NCI-H146 treated with DMSO at 0.1 percent for 48 hours (cell line): ENCODE measurements around the gene IFI27L2.
A peak's percentile ranks its signal among the peaks of the same experiment; 100 is the strongest.

ENCODE experiments used
- DNase-seq: peaks from one replicate; lab custom pipeline; 2025; ENCODE audit not compliant: unreplicated experiment; lab: John Stamatoyannopoulos, UW

IFI27L2 gene

GRCh38 chr14:94103554-94104150, 25.8 kb downstream of the IFI27L2 start:
- no peak for DNase-seq

- DNase-seq: no peak
These were observed 26.5 kb downstream of the IFI27L2 start for GRCh38 chr14:94102768-94103482.

GRCh38 chr14:94101748-94102147, 27.7 kb downstream of the IFI27L2 start:
- no peak for DNase-seq

- DNase-seq: no peak
These were observed 28.6 kb downstream of the IFI27L2 start for GRCh38 chr14:94100847-94101246.

GRCh38 chr14:94099006-94099405, 30.4 kb downstream of the IFI27L2 start:
- no peak for DNase-seq

- DNase-seq: no peak
These were observed 30.9 kb downstream of the IFI27L2 start for GRCh38 chr14:94098326-94098992.

- no peak for DNase-seq
These were observed 32.3 kb downstream of the IFI27L2 start for GRCh38 chr14:94097091-94097490.

GRCh38 chr14:94093418-94093817, 36.0 kb downstream of the IFI27L2 start:
- no peak for DNase-seq

- DNase-seq: no peak
These were observed 39.9 kb downstream of the IFI27L2 start for GRCh38 chr14:94089479-94089878.

GRCh38 chr14:94088516-94088915, 40.9 kb downstream of the IFI27L2 start:
- no peak for DNase-seq

- DNase-seq: no peak
These were observed 41.5 kb downstream of the IFI27L2 start for GRCh38 chr14:94087891-94088290.

- DNase-seq: no peak
These were observed 48.0 kb downstream of the IFI27L2 start for GRCh38 chr14:94081386-94081820.

GRCh38 chr14:94080621-94081385, 48.6 kb downstream of the IFI27L2 start, which contains the start of the genes DDX24 and IFI27L1:
Gene DDX24 (minus strand): TSS chr14:94081202. CDS start chr14:94079742, 1,460 bp downstream.
Gene IFI27L1 (plus strand): TSS chr14:94081310. CDS start chr14:94096938, 15,628 bp downstream.
- peak; percentile 66 for DNase-seq

GRCh38 chr14:94079891-94080620, 49.3 kb downstream of the IFI27L2 start:
- no peak for DNase-seq

GRCh38 chr14:94077823-94078222, 51.6 kb downstream of the IFI27L2 start:
- no peak for DNase-seq
